Activated CD4-positive, alpha-beta T cell treated with anti-CD3 and anti-CD28 coated beads for 36 hours (primary cell): ENCODE data around the gene TMEM161A. TPM values are rescaled to one million over a fixed set of nuclear protein-coding genes. Genes with fewer than 3 reads are reported as not detected.

ENCODE experiments used
- total RNA-seq, 2 experiments: library from RNA; stranded (reverse); gene quantifications; one replicate each; pipeline ENCODE4 v1.2.3, GENCODE V29; 2021

Gene TMEM161A
- total RNA-seq, 2 experiments from 2014 or later = 26.8 to 31.9 TPM

Other genes with a start within 250 kb of the TMEM161A start
- under 1 TPM; 0.11 to 0.16 TPM for gene CERS1, start 242.3 kb downstream of the TMEM161A start, total RNA-seq
- gene COPE, start 219.1 kb downstream of the TMEM161A start, total RNA-seq = 100 to 1,000 TPM; 158 to 182 TPM
- gene DDX49, start 218.8 kb downstream of the TMEM161A start, total RNA-seq = 10 to 100 TPM; 51.4 to 53.4 TPM
- gene HOMER3, start 197.3 kb downstream of the TMEM161A start, total RNA-seq = under 1 TPM; 0.46 to 0.62 TPM
- 100 to 1,000 TPM in 1 of 2 experiments, 10 to 100 TPM in 1; 89.8 to 104 TPM for gene SUGP2, start 105.0 kb downstream of the TMEM161A start, total RNA-seq
- gene ARMC6, start 104.9 kb downstream of the TMEM161A start, total RNA-seq = 10 to 100 TPM; 33.0 to 40.8 TPM
- 10 to 100 TPM; 10.4 to 10.6 TPM for gene SLC25A42, start 74.5 kb downstream of the TMEM161A start, total RNA-seq
- gene MEF2B, start 31.8 kb upstream of the TMEM161A start, total RNA-seq = 1 to 10 TPM; 1.9 to 2.1 TPM
- 10 to 100 TPM; 19.5 to 25.3 TPM for gene BORCS8, start 53.7 kb upstream of the TMEM161A start, total RNA-seq
- gene RFXANK, start 53.8 kb upstream of the TMEM161A start, total RNA-seq = 10 to 100 TPM; 56.2 to 68.5 TPM
- 10 to 100 TPM; 34.7 to 46.6 TPM for gene NR2C2AP, start 64.9 kb upstream of the TMEM161A start, total RNA-seq
- not detected for gene NCAN, start 73.5 kb upstream of the TMEM161A start, total RNA-seq
- not detected for gene TM6SF2, start 134.8 kb upstream of the TMEM161A start, total RNA-seq
- gene SUGP1, start 182.0 kb upstream of the TMEM161A start, total RNA-seq = 10 to 100 TPM; 49.4 to 62.0 TPM
- 10 to 100 TPM; 33.3 to 45.7 TPM for gene MAU2, start 182.4 kb upstream of the TMEM161A start, total RNA-seq